ENCODE results near the gene SLC40A1. TPM values are rescaled to one million over a fixed set of nuclear protein-coding genes. Genes with fewer than 3 reads are reported as not detected.

The SLC40A1 gene
- total and polyA plus RNA-seq, 2 of the 8 experiments (the other 6 are each of a cell fraction or from before 2014, with no cell fraction given) = 0.03 TPM; not detected in 1

DNA sequence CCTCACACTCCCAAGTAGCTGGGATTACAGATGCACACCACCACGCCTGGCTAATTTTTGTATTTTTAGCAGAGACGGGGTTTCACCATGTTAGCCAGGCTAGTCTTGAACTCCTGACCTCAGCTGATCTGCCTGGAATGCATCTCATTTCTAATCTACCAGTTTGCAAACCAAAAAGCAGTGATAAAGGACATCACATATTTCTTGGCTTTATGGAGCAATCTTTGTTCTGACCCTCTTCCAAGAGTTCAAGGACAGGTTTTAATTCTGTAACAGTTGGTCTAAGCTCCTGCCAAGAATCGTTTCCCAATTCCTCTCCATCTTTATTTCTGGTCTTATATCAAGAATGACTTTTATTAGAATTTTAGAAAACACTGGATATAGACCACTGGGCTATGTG, 67.7 kb downstream of the SLC40A1 start:
- Histone ChIP-seq H3K27ac (ENCODE audit: low read depth, low read length) (no peak overlapping the region), H3K4me3 (ENCODE audit: extremely low read depth in 1 of 4, insufficient read depth in 2 of 4, low read depth in 3 of 4, low read length in 4 of 4) (no peak overlapping the region), H3K4me2 (ENCODE audit: insufficient read depth in 1 of 2, low read depth in 2 of 2, low read length in 2 of 2) (no peak overlapping the region), H3K4me1 (replicated peaks in 1 of 4; ENCODE audit: control insufficient read depth in 3 of 4, insufficient read depth in 4 of 4, low read length in 3 of 4) (no peaks in the 10 kb centered on the region), H3K79me1 (ENCODE audit: low read depth, low read length) (no peaks in the 10 kb centered on the region), H3K27me3 (replicated peaks in 1 of 4; ENCODE audit: control insufficient read depth in 3 of 4, extremely low read depth in 1 of 4, insufficient read depth in 3 of 4, low read length in 3 of 4) (no peaks in the 10 kb centered on the region), H2BK15ac (ENCODE audit: low read length) (no peak overlapping the region), H4K8ac (ENCODE audit: extremely low read depth, insufficient read depth, low read length) (no peak overlapping the region), H4K91ac (replicated peaks; ENCODE audit: insufficient read length, low read length) (no peak overlapping the region), H4K20me1 (replicated peaks in 1 of 2; ENCODE audit: control insufficient read depth in 1 of 2, insufficient read depth in 2 of 2, low read length in 2 of 2) (no peaks in the 10 kb centered on the region), H3K23ac (ENCODE audit: insufficient read length) (no peak overlapping the region), H3K18ac (ENCODE audit: extremely low read depth, low read length) (no peak overlapping the region), H2AK5ac (ENCODE audit: low read depth, low read length) (no peak overlapping the region), H3K79me2 (ENCODE audit: control insufficient read depth in 1 of 2, insufficient read depth in 2 of 2, low read length in 2 of 2) (no peaks in the 10 kb centered on the region), H2BK120ac (replicated peaks; ENCODE audit: low read depth, low read length) (no peak overlapping the region), H3K4ac (replicated peaks; ENCODE audit: insufficient read length, low read depth, low read length) (no peak overlapping the region), H3K14ac (ENCODE audit: insufficient read length) (no peak overlapping the region), H2AFZ (ENCODE audit: low read length) (no peak overlapping the region), H3K23me2 (ENCODE audit: low read depth, low read length) (no peaks in the 10 kb centered on the region), H2BK20ac (ENCODE audit: low read length) (no peak overlapping the region), H2BK12ac (ENCODE audit: low read depth, low read length) (no peak overlapping the region), H3K56ac (replicated peaks; ENCODE audit: insufficient read length, low read depth, low read length) (no peak overlapping the region), H4K5ac (ENCODE audit: insufficient read length, low read depth, low read length) (no peak overlapping the region), H2BK5ac (ENCODE audit: low read depth, low read length) (no peak overlapping the region), H3K36me3 (ENCODE audit: control insufficient read depth in 2 of 4, insufficient read depth in 4 of 4, low read length in 3 of 4) (no peaks in the 10 kb centered on the region), H3K9ac (replicated peaks in 1 of 4; ENCODE audit: extremely low read depth in 1 of 4, low read depth in 3 of 4, low read length in 3 of 4) (no peak overlapping the region), H3K9me3 (ENCODE audit: insufficient read depth in 2 of 2, low read depth in 1 of 2, low read length in 1 of 2) (no peaks in the 10 kb centered on the region; a peak in 1 of 4 replicates)
- WGBS, 2 experiments (ENCODE audit: extremely low coverage in 1 of 2, insufficient coverage in 1 of 2, insufficient read length in 1 of 2, insufficient replicate concordance in 2 of 2, low coverage in 1 of 2, low lambda C conversion rate in 2 of 2, missing lambda C conversion rate in 1 of 2) = 97% methylated on average over 3 of the region's 3 CpGs; no CpG with 5 or more reads in 1 of the 2 experiments
- CTCF ChIA-PET (ENCODE audit: partially characterized antibody) = interaction anchor here (1.4 kb wide), 1 partner anchor 10 kb away, joined by 4 read pairs; no protein-coding TSS in a partner anchor
- DNase-seq (ENCODE audit: low read depth in 1 of 2, low spot score in 2 of 2) = no peak
- FAIRE-seq = no peak
- POLR2A ChIA-PET (ENCODE audit: partially characterized antibody) = interaction anchor here (0.6 kb wide), 1 partner anchor 216 kb away, joined by 3 read pairs; no protein-coding TSS in a partner anchor
- TF ChIP-seq SP2 (IDR thresholded peaks at IDR 0.05; ENCODE audit: low read length) (no peak), TCF12 (IDR thresholded peaks at IDR 0.05; ENCODE audit: low read depth, low read length) (no peak)

Measured in H1 (cell line).